IPS-20b (cell line): ENCODE data around the gene MUC21.

Experiments used
- H3K27ac ChIP-seq: one replicate; pipeline ENCODE4 v1.5.1; 2013; ENCODE audit warnings: low read length
- H3K27me3 ChIP-seq: 2 replicates; pipeline ENCODE4 v1.6.1; 2013; ENCODE audit warnings: mild to moderate bottlenecking, low read length, inconsistent platforms; ENCODE audit not compliant: insufficient read depth
- H3K36me3 ChIP-seq: 2 replicates; pipeline ENCODE4 v1.6.1; 2013; ENCODE audit warnings: low read depth, mild to moderate bottlenecking, inconsistent platforms, low read length, moderate library complexity; ENCODE audit not compliant: insufficient read depth
- H3K4me1 ChIP-seq: 2 replicates; pipeline ENCODE4 v1.6.1; 2013; ENCODE audit warnings: mild to moderate bottlenecking, control low read depth, inconsistent platforms, low read length, moderate library complexity; ENCODE audit not compliant: insufficient read depth
- H3K4me3 ChIP-seq: 2 replicates; pipeline ENCODE4 v1.5.1; 2013; ENCODE audit warnings: mild to moderate bottlenecking, low read length, inconsistent platforms
- H3K9ac ChIP-seq: 2 replicates; pipeline ENCODE4 v1.6.1; 2013; ENCODE audit warnings: low read depth, mild to moderate bottlenecking, inconsistent platforms, low read length, moderate library complexity
- H3K9me3 ChIP-seq: 2 replicates; pipeline ENCODE4 v1.6.1; 2013; ENCODE audit warnings: mild to moderate bottlenecking, low read depth, low read length, inconsistent platforms; ENCODE audit not compliant: insufficient read depth

The MUC21 gene

DNA sequence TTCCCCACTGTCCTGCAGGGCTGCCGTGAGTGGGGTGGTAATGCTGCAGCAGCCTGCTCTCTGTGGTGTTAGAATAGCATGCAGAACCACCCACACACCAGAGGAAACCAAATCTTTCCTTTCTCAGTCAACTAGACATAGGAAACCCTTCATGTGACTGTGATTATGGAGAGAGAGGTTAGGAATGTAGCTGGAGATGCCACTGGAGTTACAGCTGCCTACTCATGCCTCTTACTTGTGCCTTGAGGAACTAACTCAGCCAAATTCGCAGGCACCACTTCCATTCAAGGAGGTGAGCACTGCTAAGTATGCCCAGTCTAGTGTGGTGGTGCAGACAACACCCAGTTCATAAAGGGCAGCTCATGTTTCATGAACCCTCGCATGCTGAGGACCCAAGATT, 54.2 kb downstream of the MUC21 start:
- Histone ChIP-seq H3K27me3 (no peaks in the 10 kb centered on the region), H3K4me1 (no peaks in the 10 kb centered on the region), H3K9me3 (no peaks in the 10 kb centered on the region), H3K27ac (no peak overlapping the region), H3K9ac (no peak overlapping the region), H3K36me3 (no peaks in the 10 kb centered on the region), H3K4me3 (no peak overlapping the region)

DNA sequence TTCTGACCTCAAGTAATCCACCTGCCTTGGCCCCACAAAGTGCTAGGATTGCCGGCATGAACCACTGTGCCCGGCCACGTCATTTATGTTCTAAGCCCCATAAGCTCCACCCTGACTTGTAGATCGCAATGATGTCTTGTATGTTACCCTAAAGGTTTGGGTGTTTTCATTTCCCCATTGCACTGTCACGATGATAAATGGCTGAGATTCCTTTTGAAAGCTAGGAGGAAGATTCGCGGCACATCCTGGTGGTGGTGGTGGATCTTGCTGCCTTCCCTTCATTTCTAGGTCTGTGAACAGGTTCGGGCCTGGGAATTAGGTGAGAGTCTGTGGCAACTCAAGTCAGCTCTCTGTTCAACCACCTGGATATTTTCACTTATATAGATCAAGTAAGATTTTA, 55.0 kb downstream of the MUC21 start:
- Histone ChIP-seq H3K27ac (no peak overlapping the region), H3K4me3 (no peak overlapping the region), H3K36me3 (no peaks in the 10 kb centered on the region), H3K9me3 (no peaks in the 10 kb centered on the region), H3K4me1 (no peaks in the 10 kb centered on the region), H3K27me3 (no peaks in the 10 kb centered on the region), H3K9ac (no peak overlapping the region)
